T-helper 2 cell (primary cell): ENCODE results near the gene FCER2.

Experiments used
- DNase-seq, 5 experiments: peaks; one replicate each; pipeline versions ENCODE4 v3.0.0 to v3.0.0-alpha.2; 2012 to 2022

The FCER2 gene

GRCh38 chr19:7645656-7646425 is 56.1 kb downstream of the FCER2 start:
- no peak for DNase-seq

DNA sequence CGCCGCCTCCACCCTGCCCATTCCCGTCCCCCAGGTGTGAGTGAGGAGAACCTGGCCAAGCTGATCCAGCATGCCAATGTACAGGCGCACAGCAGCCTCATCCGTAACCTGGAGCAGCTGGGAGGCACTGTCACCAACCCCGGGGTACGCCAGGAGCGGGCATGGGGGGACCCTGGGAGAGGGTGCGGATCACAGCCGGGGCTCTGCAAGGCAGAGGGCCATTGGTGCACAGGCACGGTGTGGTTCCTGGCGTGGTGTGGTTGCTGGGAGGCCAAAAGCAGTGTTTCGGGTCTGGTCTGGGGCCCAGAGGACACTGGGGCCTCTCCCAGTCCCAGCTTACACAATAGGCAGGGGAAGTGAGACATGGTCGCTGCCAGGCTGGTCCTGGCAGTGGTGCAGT is 56.8 kb downstream of the FCER2 start:
- DNase-seq = no peak

DNA sequence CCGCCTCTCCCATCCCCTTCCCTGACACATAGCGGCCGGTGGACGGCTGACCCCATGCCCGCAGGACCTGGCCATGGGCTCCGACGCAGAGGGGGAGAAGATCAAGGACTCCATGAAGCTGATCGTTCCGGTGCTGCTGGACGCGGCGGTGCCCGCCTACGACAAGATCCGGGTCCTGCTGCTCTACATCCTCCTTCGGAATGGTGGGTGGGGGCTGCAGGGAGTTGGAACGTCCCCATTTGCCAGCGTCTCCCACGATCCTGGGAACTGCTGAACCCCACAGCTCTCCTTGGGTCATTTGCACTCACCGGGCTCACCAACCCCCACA is 57.4 kb downstream of the FCER2 start:
- DNase-seq = no peak

- DNase-seq = peak in 2 of 5 experiments; percentile 30 to 38
Observed at GRCh38 chr19:7643629-7644549, 58.0 kb downstream of the FCER2 start.

- no peak for DNase-seq
Observed at GRCh38 chr19:7643031-7643415, 58.9 kb downstream of the FCER2 start.

- no peak for DNase-seq
Observed at GRCh38 chr19:7642295-7643030, 59.5 kb downstream of the FCER2 start.

DNA sequence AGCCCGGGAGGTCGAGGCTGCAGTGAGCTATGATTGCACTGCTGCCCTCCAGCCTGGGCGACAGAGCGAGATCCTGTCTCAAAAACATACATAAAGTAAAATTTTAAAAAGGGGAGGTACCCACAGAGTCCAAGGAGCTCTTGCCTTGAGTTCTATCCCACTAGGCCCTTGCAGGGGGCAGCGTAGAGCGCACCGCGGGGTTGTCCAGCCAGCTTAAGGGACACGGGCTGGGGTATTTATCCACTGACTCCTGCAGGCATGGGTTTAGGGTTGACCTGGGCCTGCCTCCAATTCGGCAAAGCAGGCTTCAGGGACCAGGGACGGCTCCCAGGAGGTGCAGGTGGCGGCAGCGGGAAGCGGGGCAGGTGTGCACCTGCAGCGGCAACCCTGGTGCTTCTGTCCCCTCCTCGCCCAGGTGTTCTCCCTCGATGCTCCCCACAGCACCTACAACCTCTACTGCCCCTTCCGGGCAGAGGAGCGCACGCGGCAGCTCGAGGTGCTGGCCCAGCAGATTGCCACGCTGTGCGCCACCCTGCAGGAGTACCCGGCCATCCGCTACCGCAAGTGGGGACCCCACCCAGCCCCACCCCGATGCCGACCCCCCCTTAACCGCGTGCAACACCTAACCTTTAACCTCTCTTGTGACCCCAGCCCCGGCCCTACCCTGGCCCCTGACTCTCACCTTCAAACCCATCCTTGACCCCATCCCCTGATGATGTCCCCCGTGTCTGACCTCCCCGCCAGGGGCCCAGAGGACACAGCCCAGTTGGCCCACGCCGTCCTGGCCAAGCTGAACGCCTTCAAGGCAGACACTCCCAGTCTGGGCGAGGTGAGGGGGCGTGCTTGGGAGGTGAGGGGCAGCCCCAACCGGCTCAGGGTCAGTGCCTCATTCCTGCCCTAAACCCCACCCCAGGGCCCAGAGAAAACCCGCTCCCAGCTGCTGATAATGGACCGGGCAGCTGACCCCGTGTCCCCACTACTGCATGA is 60.3 kb downstream of the FCER2 start:
- DNase-seq = no peak

DNA sequence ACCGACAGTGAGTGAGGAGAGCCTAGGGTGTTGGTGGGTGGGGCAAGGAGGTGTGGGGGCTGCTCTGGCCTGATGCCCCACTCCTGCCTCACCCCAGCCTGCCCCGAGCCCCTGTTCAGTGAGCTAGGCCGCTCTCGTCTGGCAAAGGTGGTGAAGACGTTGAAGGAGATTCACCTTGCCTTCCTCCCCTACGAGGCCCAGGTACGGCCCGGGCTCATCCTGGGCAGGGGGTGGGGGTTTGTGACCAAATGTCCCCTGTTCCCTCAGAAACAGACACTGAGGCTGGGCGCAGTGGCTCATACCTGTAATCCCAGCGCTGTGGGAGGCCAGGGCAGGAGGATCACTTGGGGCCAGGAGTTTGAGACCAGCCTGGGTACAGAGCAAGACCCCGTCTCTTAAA is 61.1 kb downstream of the FCER2 start:
- DNase-seq = no peak

DNA sequence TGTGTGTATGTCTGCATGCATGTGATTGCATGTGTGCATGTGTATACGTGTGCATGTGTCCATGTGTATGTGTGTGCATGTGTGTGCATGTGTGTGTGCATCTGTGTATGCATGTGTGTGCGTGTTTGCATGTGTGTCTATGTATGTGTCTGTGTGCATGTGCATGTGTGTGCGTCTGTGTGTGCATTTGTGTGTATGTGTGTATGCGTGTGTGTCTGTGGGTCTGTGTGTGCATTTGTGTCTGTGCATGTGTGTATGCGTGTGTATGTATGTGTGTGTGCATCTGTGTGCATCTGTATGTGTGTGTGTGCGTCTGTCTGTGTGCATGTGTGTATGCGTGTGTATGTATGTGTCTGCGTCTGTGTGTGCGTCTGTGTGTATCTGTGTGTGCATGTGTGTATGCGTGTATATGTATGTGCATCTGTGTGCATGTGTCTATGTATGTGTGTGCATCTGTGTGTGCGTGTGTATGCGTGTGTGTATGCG is 62.0 kb downstream of the FCER2 start:
- no peak for DNase-seq

- no peak for DNase-seq
Observed at GRCh38 chr19:7638802-7639465, 63.0 kb downstream of the FCER2 start.
